ENCODE measurements around the gene TSPYL4.
"Not testable (repeated sequence)": the region's sequence is repeated elsewhere in the genome, so short reads cannot be mapped to it uniquely, and the experiment has no call there.

The TSPYL4 gene

GRCh38 chr6:116253505-116254296, at the start of gene TSPYL4:
Gene TSPYL4, minus strand, starts transcription at chr6:116254075. Its CDS starts 67 bp downstream, at chr6:116254008.
- DNase-seq, result peak; percentile 92

GRCh38 chr6:116301104-116301503, 47.2 kb upstream of the TSPYL4 start:
- no peak for DNase-seq

GRCh38 chr6:116300566-116300965, 46.7 kb upstream of the TSPYL4 start:
- no peak for DNase-seq

- no peak for DNase-seq
Measured at GRCh38 chr6:116298973-116299372, 45.1 kb upstream of the TSPYL4 start.

- no peak for DNase-seq
Measured at GRCh38 chr6:116298273-116298672, 44.4 kb upstream of the TSPYL4 start.

- DNase-seq, result no peak
Measured at GRCh38 chr6:116292553-116292952, 38.7 kb upstream of the TSPYL4 start.

- no peak for DNase-seq
Measured at GRCh38 chr6:116291701-116292396, 38.0 kb upstream of the TSPYL4 start.

- no peak for DNase-seq
Measured at GRCh38 chr6:116290799-116291198, 36.9 kb upstream of the TSPYL4 start.

- no peak for DNase-seq
Measured at GRCh38 chr6:116289876-116290275, 36.0 kb upstream of the TSPYL4 start.

GRCh38 chr6:116287689-116288282, 33.9 kb upstream of the TSPYL4 start:
- DNase-seq, result no peak

GRCh38 chr6:116286773-116287358, 33.0 kb upstream of the TSPYL4 start:
- DNase-seq, result no peak

GRCh38 chr6:116284984-116285383, 31.1 kb upstream of the TSPYL4 start:
- DNase-seq, result not testable (repeated sequence)

- DNase-seq, result no peak
Measured at GRCh38 chr6:116283191-116283590, 29.3 kb upstream of the TSPYL4 start.

- DNase-seq, result no peak
Measured at GRCh38 chr6:116282698-116283097, 28.8 kb upstream of the TSPYL4 start.

GRCh38 chr6:116280933-116281316, 27.1 kb upstream of the TSPYL4 start:
- no peak for DNase-seq

GRCh38 chr6:116280161-116280932, 26.5 kb upstream of the TSPYL4 start:
- no peak for DNase-seq

- DNase-seq, result peak; percentile 94
Measured at GRCh38 chr6:116279232-116280160, 25.6 kb upstream of the TSPYL4 start, which contains the start of gene TSPYL1. Gene TSPYL1, minus strand, starts transcription at chr6:116279930. Its CDS starts 100 bp downstream, at chr6:116279830.

GRCh38 chr6:116278854-116279231, 25.0 kb upstream of the TSPYL4 start:
- DNase-seq, result peak; percentile 17

GRCh38 chr6:116278481-116278829, 24.6 kb upstream of the TSPYL4 start:
- DNase-seq, result no peak

GRCh38 chr6:116277124-116277523, 23.2 kb upstream of the TSPYL4 start:
- no peak for DNase-seq

GRCh38 chr6:116271149-116271708, 17.4 kb upstream of the TSPYL4 start:
- DNase-seq, result no peak

Measured in activated CD8-positive, alpha-beta memory T cell treated with anti-CD3 and anti-CD28 coated beads, Interleukin-2, amount 50 U/mL, for 4 hours (primary cell).